ENCODE data around the gene ZNF808.
"Not testable (repeated sequence)": the region's sequence is repeated elsewhere in the genome, so short reads cannot be mapped to it uniquely, and the experiment has no call there.

ZNF808 gene

GRCh38 chr19:52527134-52527955, at the start of gene ZNF808:
TSS of gene ZNF808 (plus strand) at chr19:52527668. CDS start at chr19:52543285, 15,617 bp downstream.
- peak; percentile 86 to 92 (median 90) for DNase-seq (ENCODE audit: low read depth in 2 of 3, low spot score in 2 of 3)

- DNase-seq (ENCODE audit: low read depth in 2 of 3, low spot score in 2 of 3): not testable (repeated sequence)
These were observed 43.2 kb upstream of the ZNF808 start for GRCh38 chr19:52484111-52484743.

GRCh38 chr19:52485064-52485463, 42.4 kb upstream of the ZNF808 start:
- not testable (repeated sequence) for DNase-seq (ENCODE audit: low read depth in 2 of 3, low spot score in 2 of 3)

GRCh38 chr19:52485561-52486240, 41.8 kb upstream of the ZNF808 start:
- DNase-seq (ENCODE audit: low read depth in 2 of 3, low spot score in 2 of 3): not testable (repeated sequence)

GRCh38 chr19:52492201-52492993, 35.1 kb upstream of the ZNF808 start:
- no peak for DNase-seq (ENCODE audit: low read depth in 2 of 3, low spot score in 2 of 3)

GRCh38 chr19:52492994-52493470, 34.4 kb upstream of the ZNF808 start:
- no peak for DNase-seq (ENCODE audit: low read depth in 2 of 3, low spot score in 2 of 3)

GRCh38 chr19:52494518-52494917, 33.0 kb upstream of the ZNF808 start:
- no peak for DNase-seq (ENCODE audit: low read depth in 2 of 3, low spot score in 2 of 3)

GRCh38 chr19:52498571-52498970, 28.9 kb upstream of the ZNF808 start:
- DNase-seq (ENCODE audit: low read depth in 2 of 3, low spot score in 2 of 3): no peak

GRCh38 chr19:52500474-52500873, 27.0 kb upstream of the ZNF808 start:
- not testable (repeated sequence) for DNase-seq (ENCODE audit: low read depth in 2 of 3, low spot score in 2 of 3)

- not testable (repeated sequence) for DNase-seq (ENCODE audit: low read depth in 2 of 3, low spot score in 2 of 3)
These were observed 26.5 kb upstream of the ZNF808 start for GRCh38 chr19:52500991-52501390.

GRCh38 chr19:52507266-52507665, 20.2 kb upstream of the ZNF808 start:
- no peak for DNase-seq (ENCODE audit: low read depth in 2 of 3, low spot score in 2 of 3)

- DNase-seq (ENCODE audit: low read depth in 2 of 3, low spot score in 2 of 3): no peak
These were observed 11.3 kb upstream of the ZNF808 start for GRCh38 chr19:52516191-52516590.

- no peak for DNase-seq (ENCODE audit: low read depth in 2 of 3, low spot score in 2 of 3)
These were observed 8.8 kb upstream of the ZNF808 start for GRCh38 chr19:52518646-52519045.

- not testable (repeated sequence) for DNase-seq (ENCODE audit: low read depth in 2 of 3, low spot score in 2 of 3)
These were observed 8.3 kb upstream of the ZNF808 start for GRCh38 chr19:52519175-52519574.

GRCh38 chr19:52520013-52520412, 7.5 kb upstream of the ZNF808 start:
- no peak for DNase-seq (ENCODE audit: low read depth in 2 of 3, low spot score in 2 of 3)

- DNase-seq (ENCODE audit: low read depth in 2 of 3, low spot score in 2 of 3): no peak
These were observed 4.9 kb upstream of the ZNF808 start for GRCh38 chr19:52522551-52522950.

- DNase-seq (ENCODE audit: low read depth in 2 of 3, low spot score in 2 of 3): no peak
These were observed 3.4 kb upstream of the ZNF808 start for GRCh38 chr19:52524086-52524485.

- no peak for DNase-seq (ENCODE audit: low read depth in 2 of 3, low spot score in 2 of 3)
These were observed 486 bp downstream of the ZNF808 start for GRCh38 chr19:52527956-52528351.

GRCh38 chr19:52532480-52532879, 5.0 kb downstream of the ZNF808 start:
- DNase-seq (ENCODE audit: low read depth in 2 of 3, low spot score in 2 of 3): no peak

- DNase-seq (ENCODE audit: low read depth in 2 of 3, low spot score in 2 of 3): no peak
These were observed 6.4 kb downstream of the ZNF808 start for GRCh38 chr19:52533901-52534300.

- not testable (repeated sequence) for DNase-seq (ENCODE audit: low read depth in 2 of 3, low spot score in 2 of 3)
These were observed 7.9 kb downstream of the ZNF808 start for GRCh38 chr19:52535385-52535770.
